Astrocyte of the cerebellum (primary cell): Measurements from ENCODE around the gene PPEF2.
"Not testable (repeated sequence)": the region's sequence is repeated elsewhere in the genome, so short reads cannot be mapped to it uniquely, and the experiment has no call there.

Experiments
- DNase-seq: peaks from one replicate; pipeline ENCODE4 v3.0.0-alpha.2; 2011; ENCODE audit warnings: low read depth
- H3K4me3 ChIP-seq: 2 replicates; pipeline ENCODE4 v1.5.1; 2011; ENCODE audit warnings: mild to moderate bottlenecking, low read depth, low read length, moderate library complexity
- in situ Hi-C: cut with HindIII; loops from 2 replicates; pipeline ENCODE4 v1.10.0; 2017; ENCODE audit warnings: low sequenced_read_pairs
- TF ChIP-seq, protein P1 (sequence below): IDR thresholded peaks from 2 replicates; pipeline ENCODE4 v1.5.1; 2012; ENCODE audit warnings: low read length, low read depth, moderate library complexity, mild to moderate bottlenecking; ENCODE audit errors: missing control alignments

Gene PPEF2

DNA sequence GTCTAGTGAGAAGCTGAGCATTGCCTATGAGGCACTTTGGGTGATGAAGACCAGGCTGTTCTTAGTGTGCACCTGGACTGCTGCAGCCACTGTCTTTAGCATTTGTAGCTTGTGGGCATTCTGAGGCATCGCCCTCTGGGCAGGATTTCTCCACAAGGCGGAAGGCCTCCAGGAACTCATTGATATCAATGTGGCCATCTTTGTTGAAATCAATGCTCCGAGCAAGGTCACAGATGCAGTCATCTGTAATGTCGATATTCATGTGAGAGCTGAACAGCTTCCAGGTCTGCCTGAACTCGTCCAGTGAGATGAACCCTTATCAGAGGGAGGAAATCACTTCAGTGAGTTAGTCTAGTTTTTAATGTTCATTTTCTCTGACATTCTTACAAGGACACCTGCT lies 41.6 kb downstream of the PPEF2 start:
- no peak for DNase-seq
- in situ Hi-C loops: no loop called here
- no peak overlapping the region for H3K4me3 ChIP-seq
- TF ChIP-seq, protein P1, sequence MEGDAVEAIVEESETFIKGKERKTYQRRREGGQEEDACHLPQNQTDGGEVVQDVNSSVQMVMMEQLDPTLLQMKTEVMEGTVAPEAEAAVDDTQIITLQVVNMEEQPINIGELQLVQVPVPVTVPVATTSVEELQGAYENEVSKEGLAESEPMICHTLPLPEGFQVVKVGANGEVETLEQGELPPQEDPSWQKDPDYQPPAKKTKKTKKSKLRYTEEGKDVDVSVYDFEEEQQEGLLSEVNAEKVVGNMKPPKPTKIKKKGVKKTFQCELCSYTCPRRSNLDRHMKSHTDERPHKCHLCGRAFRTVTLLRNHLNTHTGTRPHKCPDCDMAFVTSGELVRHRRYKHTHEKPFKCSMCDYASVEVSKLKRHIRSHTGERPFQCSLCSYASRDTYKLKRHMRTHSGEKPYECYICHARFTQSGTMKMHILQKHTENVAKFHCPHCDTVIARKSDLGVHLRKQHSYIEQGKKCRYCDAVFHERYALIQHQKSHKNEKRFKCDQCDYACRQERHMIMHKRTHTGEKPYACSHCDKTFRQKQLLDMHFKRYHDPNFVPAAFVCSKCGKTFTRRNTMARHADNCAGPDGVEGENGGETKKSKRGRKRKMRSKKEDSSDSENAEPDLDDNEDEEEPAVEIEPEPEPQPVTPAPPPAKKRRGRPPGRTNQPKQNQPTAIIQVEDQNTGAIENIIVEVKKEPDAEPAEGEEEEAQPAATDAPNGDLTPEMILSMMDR: no peak

GRCh38 chr4:75858721-75859120 lies 43.5 kb downstream of the PPEF2 start:
- no peak for DNase-seq
- in situ Hi-C loops: no loop called here
- TF ChIP-seq, protein P1: no peak
- no peak overlapping the region for H3K4me3 ChIP-seq

- in situ Hi-C loops: no loop called here
- DNase-seq: no peak
- H3K4me3 ChIP-seq: no peak overlapping the region
- TF ChIP-seq, protein P1: no peak
These were observed 52.8 kb downstream of the PPEF2 start for GRCh38 chr4:75849461-75849860.

GRCh38 chr4:75848891-75849290 lies 53.4 kb downstream of the PPEF2 start:
- no peak for DNase-seq
- TF ChIP-seq, protein P1: no peak
- in situ Hi-C loops: no loop called here
- no peak overlapping the region for H3K4me3 ChIP-seq

DNA sequence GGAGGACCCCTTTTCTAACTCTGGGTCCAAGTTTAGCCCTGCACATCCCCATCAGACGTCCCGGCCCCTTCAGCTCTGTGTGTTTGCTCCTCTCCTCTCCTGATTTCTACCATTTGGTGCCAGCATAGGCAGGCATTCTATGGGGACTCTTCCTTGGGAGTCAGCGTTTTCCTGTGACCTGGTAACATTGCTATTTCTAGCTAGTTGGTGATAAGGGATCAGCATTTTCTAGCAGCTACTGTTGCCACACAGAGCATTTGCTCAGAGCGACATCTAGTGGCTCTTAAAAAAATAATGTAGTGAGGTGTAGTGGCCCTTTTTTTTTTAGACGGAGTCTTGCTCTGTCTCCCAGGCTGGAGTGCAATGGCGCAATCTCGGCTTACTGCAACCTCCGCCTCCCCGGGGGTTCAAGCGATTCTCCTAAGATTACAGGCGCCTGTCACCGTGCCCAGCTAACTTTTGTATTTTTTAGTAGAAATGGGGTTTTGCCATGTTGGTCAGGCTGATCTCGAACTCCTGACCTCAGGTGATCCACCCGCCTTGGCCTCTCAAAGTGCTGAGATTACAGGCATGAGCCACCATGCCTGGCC lies 54.0 kb downstream of the PPEF2 start:
- DNase-seq: peak; percentile 55
- TF ChIP-seq, protein P1: peak; percentile 54
- in situ Hi-C loops, H3K4me3 ChIP-seq: not testable (repeated sequence)

GRCh38 chr4:75845992-75846391 lies 56.3 kb downstream of the PPEF2 start:
- no peak overlapping the region for H3K4me3 ChIP-seq
- DNase-seq: no peak
- TF ChIP-seq, protein P1: no peak
- in situ Hi-C loops: no loop called here
